Esophagus squamous epithelium (tissue), 4 donors: ENCODE measurements around the gene TFCP2.

ENCODE experiments used
- CTCF ChIP-seq, 6 experiments: fragments of 450-650 bp in 4 of 6; fragments of 200-600 bp in 2 of 6; sonication (generic) in 2 of 6; IDR thresholded peaks; one replicate each; pipeline ENCODE4 v1.5.1; 2016 to 2019; ENCODE audit warnings: antibody characterized with exemption in 6 of 6, mild to moderate bottlenecking in 4 of 6, moderate library complexity in 4 of 6
- POLR2A ChIP-seq, 4 donors: fragments of 450-650 bp; IDR thresholded peaks; one replicate each; pipeline ENCODE4 v1.6.1; 2017; ENCODE audit warnings: antibody characterized with exemption in 4 of 4, mild to moderate bottlenecking in 4 of 4, moderate library complexity in 3 of 4

DNA sequence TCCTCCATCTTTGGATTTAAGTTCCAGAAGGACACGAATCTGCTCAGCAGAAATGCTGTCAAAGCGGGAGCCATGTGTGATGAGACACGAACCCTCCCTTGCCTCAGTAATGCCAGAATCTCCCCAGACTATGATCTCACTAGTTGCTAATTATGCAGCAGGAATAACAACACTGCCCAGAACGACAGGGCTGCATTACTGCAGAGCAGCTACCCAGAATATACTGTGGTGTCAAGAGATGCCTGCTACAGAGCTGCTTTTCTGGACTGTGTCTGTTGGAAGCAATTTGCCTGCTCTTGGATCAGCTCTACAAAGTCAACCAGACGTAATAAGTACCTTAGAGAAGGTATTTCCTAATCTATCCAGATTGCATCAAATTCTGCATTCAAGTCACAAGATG, 95.0 kb downstream of the TFCP2 start:
- no peak for TF ChIP-seq CTCF (IDR thresholded peaks at IDR 0.05)
- no peak for TF ChIP-seq POLR2A (IDR thresholded peaks at IDR 0.05)
